MG63 (cell line): ENCODE results near the gene FGD3. TPM values are rescaled to one million over a fixed set of nuclear protein-coding genes. Genes with fewer than 3 reads are reported as not detected.
A peak's percentile ranks its signal among the peaks of the same experiment; 100 is the strongest.

Experiments
- DNase-seq: peaks from one replicate; pipeline ENCODE4 v3.0.0-alpha.2; 2020
- H3K27me3 ChIP-seq: fragments of 250-450 bp; sonication (Bioruptor Pico); 2 replicates; pipeline ENCODE4 v1.5.1; 2020; ENCODE audit warnings: mild to moderate bottlenecking, moderate library complexity
- H3K36me3 ChIP-seq: fragments of 250-450 bp; sonication (Bioruptor Pico); 2 replicates; pipeline ENCODE4 v1.5.1; 2020; ENCODE audit warnings: mild to moderate bottlenecking, moderate library complexity
- H3K4me3 ChIP-seq: fragments of 250-450 bp; sonication (Bioruptor Pico); 2 replicates; pipeline ENCODE4 v1.5.1; 2020; ENCODE audit warnings: mild to moderate bottlenecking, moderate library complexity
- H3K9me3 ChIP-seq: fragments of 250-450 bp; sonication (Bioruptor Pico); 2 replicates; pipeline ENCODE4 v1.5.1; 2020; ENCODE audit warnings: mild to moderate bottlenecking, moderate library complexity
- total RNA-seq: library from RNA; depleted of rRNA; stranded (reverse); fragments of >200 nt; shearing (Covaris generic); gene quantifications from 2 replicates; pipeline ENCODE4 v1.2.3, GENCODE V29; 2014; ENCODE audit warnings: low replicate concordance

Gene FGD3
- total RNA-seq, 1 experiment from 2014 or later, result not detected

- Histone ChIP-seq H3K9me3 (no peaks in the 10 kb centered on the region), H3K27me3 (no peaks in the 10 kb centered on the region; the same call in 1 of the 2 replicates), H3K36me3 (no peaks in the 10 kb centered on the region), H3K4me3 (no peak overlapping the region)
- no peak for DNase-seq
Observed at GRCh38 chr9:92949266-92949982, 2.1 kb downstream of the FGD3 start.

GRCh38 chr9:92950359-92950955 lies 3.1 kb downstream of the FGD3 start:
- no peak for DNase-seq
- Histone ChIP-seq H3K4me3 (no peak overlapping the region), H3K9me3 (no peaks in the 10 kb centered on the region), H3K27me3 (no peaks in the 10 kb centered on the region; the same call in 1 of the 2 replicates), H3K36me3 (no peaks in the 10 kb centered on the region)

- H3K27me3 ChIP-seq, result no peaks in the 10 kb centered on the region; the same call in 1 of the 2 replicates
- no peak for DNase-seq
- H3K4me3 ChIP-seq, result no peak overlapping the region
- no peaks in the 10 kb centered on the region for H3K9me3 ChIP-seq
- H3K36me3 ChIP-seq, result no peaks in the 10 kb centered on the region
Observed at GRCh38 chr9:92952906-92953610, 5.7 kb downstream of the FGD3 start.

- no peaks in the 10 kb centered on the region for H3K27me3 ChIP-seq
- H3K9me3 ChIP-seq, result no peaks in the 10 kb centered on the region
- no peak overlapping the region for H3K4me3 ChIP-seq
- DNase-seq, result peak; percentile 20
- no peaks in the 10 kb centered on the region for H3K36me3 ChIP-seq
Observed at GRCh38 chr9:92954049-92954861, 6.9 kb downstream of the FGD3 start.

GRCh38 chr9:92954886-92955285 lies 7.6 kb downstream of the FGD3 start:
- no peak for DNase-seq
- Histone ChIP-seq H3K9me3 (no peaks in the 10 kb centered on the region), H3K4me3 (no peak overlapping the region), H3K36me3 (no peaks in the 10 kb centered on the region), H3K27me3 (no peaks in the 10 kb centered on the region)

- no peak overlapping the region for H3K4me3 ChIP-seq
- H3K27me3 ChIP-seq, result no peaks in the 10 kb centered on the region
- H3K9me3 ChIP-seq, result peaks cover 6% of the 10 kb centered on the region; the same call in 1 of the 2 replicates
- DNase-seq, result no peak
- H3K36me3 ChIP-seq, result no peaks in the 10 kb centered on the region
Observed at GRCh38 chr9:92960561-92961290, 13.4 kb downstream of the FGD3 start.

GRCh38 chr9:92961627-92962302 lies 14.4 kb downstream of the FGD3 start:
- H3K27me3 ChIP-seq, result no peaks in the 10 kb centered on the region

GRCh38 chr9:92962303-92962649 lies 15.0 kb downstream of the FGD3 start:
- no peak overlapping the region for H3K4me3 ChIP-seq
- H3K36me3 ChIP-seq, result no peaks in the 10 kb centered on the region
- no peaks in the 10 kb centered on the region for H3K27me3 ChIP-seq
- no peak for DNase-seq
- H3K9me3 ChIP-seq, result peaks cover 6% of the 10 kb centered on the region; the same call in 1 of the 2 replicates

More at GRCh38 chr9:92961627-92962302, 14.4 kb downstream of the FGD3 start:
- Histone ChIP-seq H3K9me3 (peaks cover 6% of the 10 kb centered on the region; the same call in 1 of the 2 replicates), H3K36me3 (no peaks in the 10 kb centered on the region), H3K4me3 (no peak overlapping the region)
- peak; percentile 20 for DNase-seq

- Histone ChIP-seq H3K9me3 (peaks cover 6% of the 10 kb centered on the region; the same call in 1 of the 2 replicates), H3K36me3 (no peaks in the 10 kb centered on the region), H3K4me3 (no peak overlapping the region), H3K27me3 (no peaks in the 10 kb centered on the region)
- no peak for DNase-seq
Observed at GRCh38 chr9:92962846-92963245, 15.5 kb downstream of the FGD3 start.

GRCh38 chr9:92963831-92964606 lies 16.7 kb downstream of the FGD3 start:
- H3K9me3 ChIP-seq, result peaks cover 6% of the 10 kb centered on the region; the same call in 1 of the 2 replicates
- no peak for DNase-seq
- no peak overlapping the region for H3K4me3 ChIP-seq
- H3K27me3 ChIP-seq, result no peaks in the 10 kb centered on the region
- no peaks in the 10 kb centered on the region for H3K36me3 ChIP-seq

- Histone ChIP-seq H3K4me3 (no peak overlapping the region), H3K27me3 (no peaks in the 10 kb centered on the region), H3K9me3 (peaks cover 6% of the 10 kb centered on the region; the same call in 1 of the 2 replicates), H3K36me3 (no peaks in the 10 kb centered on the region)
- DNase-seq, result no peak
Observed at GRCh38 chr9:92964607-92965060, 17.3 kb downstream of the FGD3 start.

GRCh38 chr9:92965061-92965758 lies 17.9 kb downstream of the FGD3 start:
- DNase-seq, result no peak
- H3K27me3 ChIP-seq, result no peaks in the 10 kb centered on the region
- no peaks in the 10 kb centered on the region for H3K36me3 ChIP-seq
- peaks cover 6% of the 10 kb centered on the region; the same call in 1 of the 2 replicates for H3K9me3 ChIP-seq
- no peak overlapping the region for H3K4me3 ChIP-seq

GRCh38 chr9:92965759-92966517 lies 18.6 kb downstream of the FGD3 start:
- Histone ChIP-seq H3K36me3 (no peaks in the 10 kb centered on the region), H3K4me3 (no peak overlapping the region)

GRCh38 chr9:92966518-92966800 lies 19.1 kb downstream of the FGD3 start:
- Histone ChIP-seq H3K36me3 (no peaks in the 10 kb centered on the region), H3K4me3 (no peak overlapping the region), H3K9me3 (peaks cover 3% of the 10 kb centered on the region; the same call in 1 of the 2 replicates), H3K27me3 (no peaks in the 10 kb centered on the region)
- no peak for DNase-seq

More at GRCh38 chr9:92965759-92966517, 18.6 kb downstream of the FGD3 start:
- DNase-seq, result no peak
- Histone ChIP-seq H3K27me3 (no peaks in the 10 kb centered on the region), H3K9me3 (peaks cover 6% of the 10 kb centered on the region; the same call in 1 of the 2 replicates)
